DMS153 treated with DMSO at 0.1 percent for 48 hours (cell line): ENCODE measurements around the gene VMP1.
"Not testable (repeated sequence)": the region's sequence is repeated elsewhere in the genome, so short reads cannot be mapped to it uniquely, and the experiment has no call there.

Experiments
- DNase-seq: peaks from one replicate; lab custom pipeline; 2025; ENCODE audit not compliant: unreplicated experiment; lab: John Stamatoyannopoulos, UW

The VMP1 gene

DNA sequence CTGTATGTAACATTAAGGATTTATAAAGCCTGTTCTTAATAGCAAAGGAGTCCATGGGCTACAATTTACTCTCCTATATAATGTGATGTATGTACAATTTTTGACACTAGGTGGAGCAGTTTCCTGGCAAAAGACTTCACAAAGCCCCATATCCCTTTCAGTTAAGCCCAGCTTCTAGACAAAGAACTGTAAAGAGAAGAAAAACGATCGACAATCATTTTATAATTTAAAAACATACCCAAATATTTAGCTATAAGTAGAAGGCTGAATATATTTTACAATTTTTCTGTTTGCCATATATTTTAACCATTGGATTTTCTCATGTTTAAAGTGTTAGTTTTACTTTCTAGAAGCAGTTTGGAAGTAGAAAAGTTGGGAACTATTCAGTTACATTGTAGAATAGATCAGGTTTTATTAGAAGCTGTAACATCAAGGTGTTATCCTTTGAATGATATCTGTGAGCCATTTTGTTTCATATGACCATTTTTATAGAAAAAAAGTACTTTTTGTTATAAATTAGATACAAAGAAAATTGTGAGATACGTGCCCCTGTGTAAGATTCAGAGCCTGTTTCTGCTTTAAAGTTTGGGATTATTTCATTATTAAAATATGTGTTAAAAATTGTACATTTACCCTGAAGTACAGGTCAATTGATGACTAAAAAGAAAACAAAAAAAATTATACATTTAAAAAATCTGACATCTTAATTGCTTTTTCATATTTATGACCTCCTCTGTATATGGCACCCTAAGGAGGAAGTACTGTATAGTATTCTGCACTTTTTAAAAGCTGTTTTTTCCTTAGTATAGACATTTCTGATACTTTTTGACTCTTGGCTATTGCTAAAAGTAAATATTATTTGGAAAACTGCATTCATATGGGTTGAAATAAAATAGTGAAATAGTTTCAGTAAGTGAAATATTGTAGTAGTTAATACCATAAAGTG is 46.3 kb downstream of the VMP1 start:
- DNase-seq, result peak; percentile 86

DNA sequence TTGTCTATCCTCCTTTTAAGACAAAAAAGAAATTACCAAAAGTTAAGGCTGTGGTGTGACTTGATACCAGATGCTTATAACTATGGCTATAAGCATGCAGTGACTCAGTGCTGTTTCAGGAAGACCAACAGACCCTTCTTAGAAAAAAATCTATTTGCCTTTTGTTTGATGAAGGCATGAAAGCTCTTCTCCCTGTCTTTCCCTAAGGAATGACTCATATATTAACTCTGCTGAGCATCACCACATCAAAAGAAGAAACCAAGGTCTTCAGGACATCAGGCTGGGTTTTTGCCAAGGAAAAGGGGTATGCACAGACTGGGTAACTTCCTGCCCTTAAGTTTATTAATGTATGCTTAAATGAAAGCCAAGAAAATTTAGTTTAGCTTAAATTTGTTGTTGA is 47.1 kb downstream of the VMP1 start:
- DNase-seq, result no peak

DNA sequence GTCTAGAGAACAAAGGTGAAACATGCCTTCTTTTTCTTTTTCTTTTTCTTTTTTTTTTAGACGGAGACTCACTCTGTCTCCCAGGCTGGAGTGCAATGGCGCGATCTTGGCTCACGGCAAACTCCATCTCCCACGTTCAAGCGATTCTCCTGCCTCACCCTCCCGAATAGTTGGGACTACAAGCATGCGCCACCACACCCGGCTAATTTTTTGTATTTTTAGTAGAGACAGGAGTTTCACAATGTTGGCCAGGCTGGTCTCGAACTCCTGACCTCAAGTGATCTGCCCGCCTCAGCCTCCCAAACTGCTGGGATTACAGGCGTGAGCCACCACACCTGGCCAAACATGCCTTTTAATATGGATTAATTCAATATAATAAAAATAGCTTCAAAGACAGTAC is 47.6 kb downstream of the VMP1 start:
- DNase-seq, result not testable (repeated sequence)

DNA sequence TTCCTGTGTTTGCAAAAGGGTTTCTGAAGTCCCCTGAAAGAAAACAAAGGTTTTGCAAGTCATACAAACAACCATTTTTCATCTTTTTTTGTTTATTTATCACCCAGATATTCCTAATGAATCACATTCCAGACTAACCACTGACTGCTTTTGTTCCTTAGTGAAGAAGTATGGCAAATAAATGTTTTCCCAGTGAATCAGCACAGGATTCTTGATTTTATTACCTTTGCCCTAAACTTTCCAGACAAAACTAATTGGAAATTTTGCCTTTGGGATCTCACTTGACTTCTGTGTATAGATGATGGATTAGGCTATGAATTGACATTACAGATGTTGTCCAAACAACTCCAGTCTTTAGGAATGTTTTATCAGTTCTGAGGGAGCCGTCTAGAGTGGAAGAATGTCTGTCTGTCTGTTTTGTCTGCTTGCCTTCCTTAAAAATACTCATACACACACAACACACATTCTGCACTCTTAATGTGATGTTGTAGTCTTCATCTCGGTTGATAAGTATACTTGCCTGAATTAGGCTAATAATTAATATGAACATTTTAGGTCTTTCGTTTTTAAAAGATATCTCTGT is 48.9 kb downstream of the VMP1 start:
- no peak for DNase-seq

DNA sequence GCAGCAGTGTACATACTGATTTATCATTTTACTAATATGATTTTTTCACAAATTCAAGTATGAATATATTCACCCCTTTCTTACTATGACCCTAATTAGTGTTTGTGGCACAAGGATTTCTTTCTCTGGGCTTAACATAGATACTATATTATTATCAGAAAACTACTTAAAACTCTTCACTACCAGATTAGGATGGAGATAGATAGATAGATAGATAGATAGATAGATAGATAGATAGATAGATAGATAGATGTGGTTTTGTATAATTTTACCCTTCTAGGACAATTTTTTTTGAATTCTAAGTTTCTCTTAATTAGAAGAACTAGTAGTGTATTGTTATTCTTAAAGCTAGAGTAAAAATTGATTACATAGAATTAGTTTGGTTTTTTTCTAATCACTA is 49.6 kb downstream of the VMP1 start:
- DNase-seq, result no peak

DNA sequence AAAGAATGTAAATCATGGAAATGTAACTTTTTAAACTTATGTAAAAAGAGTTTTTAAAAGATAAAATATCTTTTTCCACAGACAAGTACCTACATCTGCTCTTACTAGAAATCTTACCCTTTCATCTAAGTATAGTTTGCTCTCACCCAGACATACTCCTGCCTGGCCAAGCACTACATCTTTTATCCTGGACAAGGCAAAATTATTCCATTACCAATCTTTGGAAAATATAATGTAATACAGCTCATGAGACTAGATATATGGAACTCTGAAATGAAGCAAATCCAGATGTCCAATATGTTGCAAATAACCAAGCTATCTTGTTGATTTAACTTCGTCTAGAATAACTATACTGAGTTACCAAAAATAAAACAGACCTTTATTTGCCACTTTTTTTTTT is 50.0 kb downstream of the VMP1 start:
- DNase-seq, result no peak

DNA sequence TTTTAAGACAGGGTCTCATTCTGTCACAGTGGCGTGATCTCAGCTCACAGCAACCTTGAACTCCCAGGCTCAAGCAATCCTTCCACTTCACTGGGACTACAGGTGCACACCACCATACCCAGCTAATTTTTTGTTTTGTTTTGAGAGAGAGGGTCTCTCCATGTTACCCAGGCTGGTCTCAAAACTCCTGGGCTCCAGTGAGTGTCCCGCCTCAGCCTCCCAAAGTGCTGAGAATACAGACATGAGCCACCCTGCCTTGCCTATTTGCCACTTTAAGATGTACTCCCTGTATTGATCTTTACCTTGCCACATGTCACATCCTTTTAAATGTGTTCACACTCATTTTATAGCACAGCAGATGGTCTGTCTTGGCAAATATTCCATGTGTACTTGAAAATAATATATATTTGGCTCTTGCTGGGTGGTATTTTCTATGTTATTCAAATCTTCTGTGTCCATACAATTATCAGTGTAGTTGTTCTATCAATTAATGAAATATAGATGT is 50.5 kb downstream of the VMP1 start:
- no peak for DNase-seq

DNA sequence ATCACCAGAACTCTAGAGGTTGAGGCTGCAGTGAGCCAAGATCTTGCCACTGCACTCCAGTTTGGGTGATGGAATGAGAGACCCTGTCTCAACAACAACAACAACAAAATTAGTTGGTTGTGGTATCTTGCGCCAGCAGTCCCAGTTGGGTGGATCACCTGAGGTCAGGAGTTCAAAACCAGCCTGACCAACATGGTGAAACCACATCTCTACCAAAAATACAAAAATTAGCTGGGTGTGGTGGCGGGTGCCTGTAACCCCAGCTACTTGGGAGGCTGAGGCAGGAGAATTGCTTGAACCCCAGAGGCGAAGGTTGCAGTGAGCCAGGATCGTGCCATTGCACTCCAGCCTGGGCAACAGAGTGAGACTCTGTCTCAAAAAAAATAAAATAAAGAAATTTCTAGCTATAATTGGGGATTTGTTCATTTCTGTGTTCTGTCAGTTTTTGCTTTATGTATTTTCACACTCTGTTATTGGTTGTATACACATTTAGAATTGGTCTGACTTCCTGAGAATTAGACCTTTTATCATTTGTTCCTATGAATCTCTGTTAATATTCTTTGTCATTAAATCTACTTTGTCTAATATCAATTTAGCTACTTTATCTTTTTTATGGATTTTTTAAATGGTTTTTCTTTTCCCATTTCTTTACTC is 51.7 kb downstream of the VMP1 start:
- not testable (repeated sequence) for DNase-seq

DNA sequence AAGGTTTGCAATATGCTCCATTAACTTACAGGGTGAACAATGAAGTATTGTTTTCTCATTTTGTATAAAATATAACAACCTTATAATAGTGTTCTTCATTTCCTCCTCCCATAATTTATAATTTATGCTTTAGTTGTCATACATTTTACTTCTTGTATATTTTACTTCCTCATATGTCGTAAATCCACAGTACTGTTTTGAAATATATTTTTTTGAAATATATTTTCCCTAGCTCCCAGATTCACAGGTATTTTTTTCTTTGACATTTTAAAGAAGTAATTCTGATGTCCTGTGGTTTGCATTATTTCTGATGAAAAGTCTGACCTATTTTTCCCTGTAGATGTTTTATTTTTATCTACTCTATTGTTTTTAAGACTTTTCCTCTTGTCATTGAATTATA is 52.7 kb downstream of the VMP1 start:
- no peak for DNase-seq

DNA sequence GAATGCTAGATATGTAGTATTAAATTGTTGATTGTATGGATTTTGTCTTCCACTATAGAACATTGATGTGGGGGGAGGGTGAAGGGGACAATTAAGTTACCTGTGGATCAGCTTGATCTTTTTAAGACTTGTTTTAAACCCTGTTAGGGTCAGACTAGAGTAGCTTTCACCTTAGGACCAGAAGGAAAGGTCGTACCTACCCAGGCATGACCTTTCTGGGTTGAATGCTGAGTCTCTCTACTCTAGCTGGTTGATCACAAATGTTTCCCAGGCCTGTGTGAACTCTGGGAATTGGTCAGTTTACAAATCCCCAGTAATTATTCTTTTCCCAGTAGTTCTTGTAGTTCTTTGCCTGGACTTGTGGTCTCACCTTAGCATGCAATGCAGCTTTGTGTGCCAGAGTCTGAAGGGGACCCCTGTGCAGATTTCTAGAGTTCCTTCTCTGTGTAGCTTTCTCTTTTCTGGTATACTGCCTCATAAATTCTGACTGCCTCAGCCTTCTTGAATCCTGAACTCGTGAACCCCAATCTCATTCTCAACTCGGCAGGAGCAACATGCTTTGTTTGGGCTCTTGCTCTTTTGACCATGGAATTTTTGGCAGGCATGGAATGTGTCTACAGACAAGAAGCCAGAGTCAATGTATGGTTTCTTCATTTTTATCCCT is 54.1 kb downstream of the VMP1 start:
- DNase-seq, result no peak

DNA sequence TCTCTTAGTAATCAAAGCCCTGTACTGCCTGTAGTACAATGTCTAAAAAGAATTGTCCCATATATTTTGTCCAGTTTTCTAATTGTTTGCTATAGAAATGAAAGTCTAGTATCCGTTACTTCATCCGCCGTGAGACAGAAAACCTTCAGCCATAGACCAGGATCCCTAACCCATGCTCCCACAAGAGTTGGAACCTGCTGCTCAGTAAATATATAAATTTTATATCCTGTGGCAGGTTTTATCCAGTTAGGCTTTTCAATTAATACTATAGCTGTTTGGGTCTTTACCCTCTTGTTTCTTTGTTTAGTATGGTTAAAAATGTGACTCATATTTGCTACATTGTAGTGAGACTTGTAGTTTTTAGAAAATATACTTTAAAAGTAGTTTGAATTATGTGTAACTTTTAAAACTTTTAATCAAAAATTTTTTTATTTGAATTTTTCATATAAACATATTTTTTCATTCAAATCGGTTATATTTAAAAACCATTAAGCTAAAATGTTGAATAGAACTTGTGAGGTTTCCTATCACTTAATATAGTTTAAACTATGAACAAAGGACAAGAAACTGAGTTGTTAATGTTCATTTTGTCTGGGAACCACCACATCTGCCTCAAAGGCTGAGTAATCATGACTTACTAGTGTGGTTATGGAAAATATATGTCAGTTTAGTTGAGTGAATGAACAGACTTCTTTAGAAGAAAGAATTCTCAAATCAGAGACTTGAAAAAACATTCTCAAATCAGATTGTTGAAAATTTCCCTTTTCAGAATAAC is 54.8 kb downstream of the VMP1 start:
- DNase-seq, result no peak

DNA sequence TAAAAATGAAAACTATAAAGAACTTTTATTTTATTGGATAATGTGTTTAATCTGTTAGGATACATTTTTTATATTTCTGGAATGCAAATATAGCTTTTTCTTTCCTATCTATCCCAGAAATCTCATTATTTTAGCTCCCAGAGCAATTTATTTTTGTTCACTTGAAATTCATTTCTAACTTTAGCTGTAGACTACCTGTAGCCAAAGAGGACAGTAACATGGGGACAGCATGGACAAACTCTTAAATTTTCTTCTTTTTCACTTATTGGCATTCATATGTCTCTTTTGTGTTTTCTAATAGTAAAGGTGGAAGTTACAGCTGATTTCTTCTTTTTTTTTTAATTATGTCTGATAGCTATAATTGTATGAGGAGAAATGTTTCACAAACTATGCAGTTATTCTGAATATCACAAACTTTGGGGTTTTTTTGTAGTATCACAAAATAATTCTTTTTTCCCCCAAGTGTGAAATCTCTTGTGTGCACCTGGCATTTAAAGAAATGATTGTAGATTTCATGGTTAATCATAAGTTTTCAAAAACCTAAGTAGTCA is 55.4 kb downstream of the VMP1 start:
- DNase-seq, result no peak

DNA sequence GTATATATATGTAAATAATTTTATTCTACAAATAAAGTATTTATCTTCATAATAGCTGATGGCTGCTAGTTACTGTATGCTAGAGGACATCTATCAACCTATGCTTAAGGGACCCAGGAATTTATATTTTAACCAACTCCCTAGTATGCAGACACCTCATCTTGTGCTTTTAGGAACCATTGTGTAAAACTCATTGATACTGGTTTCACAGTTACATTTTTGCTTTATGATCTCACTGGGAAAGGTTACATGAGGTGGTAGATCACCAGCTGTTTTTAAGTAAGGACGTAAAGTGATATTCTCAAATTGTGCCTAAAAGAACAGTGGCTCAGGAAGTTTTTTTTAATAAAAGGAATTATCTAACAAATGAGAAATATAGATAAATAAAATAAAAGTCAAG is 56.4 kb downstream of the VMP1 start:
- no peak for DNase-seq

DNA sequence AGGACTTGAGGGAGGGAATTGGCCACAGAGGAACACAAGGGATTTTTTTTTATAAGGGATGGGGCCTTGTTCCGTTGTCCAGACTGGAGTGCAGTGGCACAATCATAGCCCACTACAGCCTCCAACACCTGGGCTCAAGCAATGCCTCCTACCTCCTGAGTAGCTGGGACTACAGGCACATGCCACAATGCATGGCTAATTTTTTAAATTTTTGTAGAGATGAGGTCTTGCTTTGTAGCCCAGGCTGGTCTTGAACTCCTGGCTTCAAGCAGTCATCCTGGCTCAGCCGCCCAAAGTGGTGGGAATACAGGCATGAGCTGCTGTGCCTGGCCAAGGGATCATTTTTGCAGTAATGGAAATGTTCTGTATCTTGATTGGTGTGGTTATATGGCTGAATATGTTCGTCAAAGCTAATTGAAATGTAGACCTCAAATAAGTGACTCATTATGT is 56.9 kb downstream of the VMP1 start:
- no peak for DNase-seq

DNA sequence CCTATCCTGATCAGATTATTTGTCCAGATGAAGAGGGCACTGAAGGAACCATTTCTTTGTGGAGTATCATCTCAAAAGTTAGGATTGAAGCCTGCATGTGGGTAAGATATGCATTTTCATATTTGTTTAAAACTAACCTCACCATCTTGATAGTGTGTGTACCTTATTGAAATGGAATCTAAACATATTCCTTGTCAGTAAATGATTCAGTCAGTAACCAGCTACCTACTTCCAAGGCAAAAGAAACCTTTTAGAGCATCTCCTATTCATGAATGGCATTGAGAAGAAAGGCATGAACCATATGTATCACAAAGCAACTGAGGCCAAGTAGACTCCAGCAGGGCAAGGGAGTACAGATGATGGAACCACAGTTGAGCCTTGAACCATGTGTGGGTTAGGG is 57.6 kb downstream of the VMP1 start:
- DNase-seq, result no peak

DNA sequence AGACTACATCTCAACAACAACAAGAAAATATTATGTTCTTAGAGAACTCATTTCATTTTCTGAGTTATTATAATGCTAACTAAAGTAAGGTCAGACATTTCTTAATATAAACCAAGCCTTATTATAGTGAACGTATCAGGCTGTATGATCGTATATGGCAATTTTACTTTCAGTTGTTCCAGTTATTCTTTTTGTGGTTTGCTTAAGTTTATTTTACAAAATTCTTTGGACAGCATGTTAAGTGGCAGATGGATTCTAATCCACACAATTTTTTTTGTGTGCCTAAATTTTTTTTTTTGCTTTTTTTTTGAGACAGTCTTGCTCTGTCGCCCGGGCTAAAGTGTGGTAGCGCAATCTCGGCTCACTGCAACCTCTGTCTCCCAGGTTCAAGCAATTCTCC is 59.0 kb downstream of the VMP1 start:
- no peak for DNase-seq

DNA sequence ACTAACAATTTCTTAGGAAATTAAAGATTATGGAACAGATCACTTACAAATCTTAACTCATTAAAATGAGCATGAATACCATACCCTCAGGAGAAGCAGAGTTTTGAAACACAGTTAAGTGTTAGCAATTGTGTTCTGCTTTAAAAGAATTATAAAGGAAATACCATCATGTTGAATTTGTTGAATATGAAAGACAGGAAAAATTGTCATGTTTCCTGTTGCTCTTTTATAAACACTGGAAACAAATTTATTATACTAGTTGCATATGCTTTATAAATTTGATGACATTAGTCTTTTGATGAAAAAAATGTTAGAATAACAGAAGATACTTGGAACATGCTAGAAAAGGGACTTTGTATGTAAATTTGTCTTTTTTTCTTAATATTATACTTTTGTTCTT is 59.7 kb downstream of the VMP1 start:
- no peak for DNase-seq

DNA sequence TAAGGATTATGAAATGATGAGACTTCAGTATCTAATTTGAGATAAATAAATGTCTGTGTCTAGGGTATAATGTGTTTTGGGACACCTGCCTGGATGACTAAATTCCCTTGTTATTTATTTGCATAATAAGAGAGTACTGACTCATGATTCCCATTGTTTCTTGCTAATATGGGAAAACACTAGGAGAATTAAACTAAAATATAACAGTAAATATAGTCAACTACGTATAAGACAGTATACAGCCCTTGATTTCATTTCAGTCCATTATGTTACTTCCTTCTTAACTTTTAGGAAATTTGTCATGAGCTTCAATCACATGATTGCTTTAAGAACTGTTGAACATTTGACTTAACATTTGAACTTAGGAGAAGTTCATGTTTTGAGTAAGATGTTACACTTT is 62.4 kb downstream of the VMP1 start:
- DNase-seq, result no peak

DNA sequence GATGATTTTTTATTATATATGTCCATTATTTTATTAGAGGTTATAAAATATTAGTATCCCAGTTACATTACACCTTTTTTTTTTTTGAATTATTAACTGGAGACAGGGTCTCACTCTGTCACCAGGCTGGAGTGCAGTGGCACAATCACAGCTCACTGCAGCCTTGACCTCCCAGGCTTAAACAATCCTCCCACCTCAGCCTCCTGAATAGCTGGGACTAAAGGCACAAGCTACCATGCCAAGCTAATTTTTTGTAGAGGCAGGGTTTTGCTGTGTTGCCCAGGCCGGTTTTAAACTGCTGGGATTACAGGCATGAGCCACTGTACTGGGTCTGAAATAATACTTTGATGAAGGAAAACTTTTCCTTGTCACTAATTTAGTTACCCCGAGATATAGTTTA is 63.6 kb downstream of the VMP1 start:
- DNase-seq, result no peak

DNA sequence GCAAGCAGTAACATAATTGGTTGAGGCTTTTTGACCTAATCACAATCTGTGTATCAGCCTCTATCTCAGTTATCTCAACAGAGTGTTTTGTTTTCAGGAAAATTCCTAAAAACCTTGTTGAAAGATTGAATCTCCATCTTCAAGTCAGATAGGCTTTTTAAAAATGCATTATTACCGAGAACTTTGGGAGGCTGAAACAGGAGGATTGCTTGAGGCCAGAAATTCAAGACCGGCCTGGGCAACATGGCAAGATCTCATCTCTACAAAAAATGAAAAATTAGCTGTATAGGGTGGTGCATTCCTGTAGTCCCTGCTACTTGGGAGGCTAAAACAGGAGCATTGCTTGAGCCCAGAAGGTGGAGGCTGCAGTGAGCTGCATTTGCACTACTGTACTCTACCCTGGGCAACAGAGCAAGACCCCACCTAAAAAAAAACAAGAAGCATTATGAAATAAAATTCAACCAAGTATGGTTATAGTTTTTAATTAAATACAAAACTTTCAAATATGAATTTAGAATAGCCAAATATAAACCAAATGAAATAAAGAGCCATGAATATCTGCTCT is 68.4 kb downstream of the VMP1 start:
- no peak for DNase-seq
